A549 (cell line): ENCODE data around the gene CYGB. TPM values are rescaled to one million over a fixed set of nuclear protein-coding genes. Genes with fewer than 3 reads are reported as not detected.

Source experiments
- ATAC-seq, 2 experiments: fragments of 200-7000 bp in 1 of 2; fragments of >200 bp in 1 of 2; cut with Nextera tagmentation in 1 of 2; cut with Tn5 transposase in 1 of 2; 3 replicates each; pipeline versions ENCODE4 v1.8.0 to v1.9.1; 2018 to 2020; ENCODE audit warnings: mild to moderate bottlenecking in 1 of 2, moderate library complexity in 1 of 2
- CTCF ChIA-PET: fragments of 300-600 bp; sonication (Branson Sonifier 250); formaldehyde crosslinking; extraction: SDS; loops from one replicate; lab custom pipeline; 2021; ENCODE audit warnings: antibody characterized with exemption, inconsistent platforms; lab: Yijun Ruan, JAX
- POLR2A ChIA-PET: fragments of 350-600 bp; formaldehyde crosslinking; extraction: SDS; loops from one replicate; lab custom pipeline; 2021; ENCODE audit warnings: antibody characterized with exemption, inconsistent platforms; lab: Yijun Ruan, JAX
- DNase-seq, 2 experiments: peaks; one replicate each; pipeline versions ENCODE4 v3.0.0 to v3.0.0-alpha.2; 2011 to 2016; ENCODE audit warnings: low read depth in 1 of 2, low spot score in 1 of 2
- FAIRE-seq: peaks from 2 replicates; lab custom pipeline; 2011; peaks lifted over from hg19 to GRCh38; lab: Jason Lieb, UNC
- H3K27ac ChIP-seq, 2 experiments: fragments of >200 bp; sonication (Bioruptor Twin); formaldehyde crosslinking; 3 replicates each; pipeline ENCODE4 v1.5.1; 2016 to 2017
- H3K4me1 ChIP-seq: fragments of >200 bp; sonication (Bioruptor Twin); formaldehyde crosslinking; 3 replicates; pipeline ENCODE4 v1.6.1; 2016
- H3K4me2 ChIP-seq: fragments of >200 bp; sonication (Bioruptor Twin); formaldehyde crosslinking; 3 replicates; pipeline ENCODE4 v1.6.1; 2016
- H3K4me3 ChIP-seq: fragments of >200 bp; sonication (Bioruptor Twin); formaldehyde crosslinking; 3 replicates; pipeline ENCODE4 v1.5.1; 2016
- H3K9me3 ChIP-seq: fragments of >200 bp; sonication (Bioruptor Twin); formaldehyde crosslinking; 3 replicates; pipeline ENCODE4 v1.6.1; 2016
- ATOH8 ChIP-seq: fragments of 250-450 bp; sonication (Bioruptor Pico); IDR thresholded peaks from 2 replicates; pipeline ENCODE4 v1.5.0; 2020; ENCODE audit warnings: low read depth, mild to moderate bottlenecking, moderate library complexity
- CBX2 ChIP-seq: fragments of 200-600 bp; sonication (generic); IDR thresholded peaks from 2 replicates; pipeline ENCODE4 v1.6.1; 2016; ENCODE audit warnings: low read depth, mild to moderate bottlenecking, borderline replicate concordance
- CEBPB ChIP-seq, 2 experiments: fragments of >200 bp in 1 of 2; sonication (Bioruptor Twin) in 1 of 2; formaldehyde crosslinking in 1 of 2; IDR thresholded peaks; 2 replicates each; pipeline ENCODE4 v1.6.1; 2012 to 2016
- CHD4 ChIP-seq: fragments of 200-600 bp; sonication (generic); IDR thresholded peaks from 2 replicates; pipeline ENCODE4 v1.6.1; 2016; ENCODE audit warnings: antibody characterized with exemption, mild to moderate bottlenecking, borderline replicate concordance
- FOSB ChIP-seq: fragments of 250-450 bp; sonication (Bioruptor Pico); IDR thresholded peaks from 2 replicates; pipeline ENCODE4 v1.5.0; 2020; ENCODE audit warnings: mild to moderate bottlenecking, moderate library complexity
- FOSL2 ChIP-seq, 2 experiments: fragments of 450-650 bp in 1 of 2; fragments of >200 bp in 1 of 2; sonication (Bioruptor Twin) in 1 of 2; formaldehyde crosslinking; IDR thresholded peaks; 2 replicates each; pipeline versions ENCODE4 v1.5.0 to v1.6.1; 2016 to 2020; ENCODE audit warnings: mild to moderate bottlenecking in 1 of 2, moderate library complexity in 1 of 2
- HDAC2 ChIP-seq: fragments of 200-600 bp; sonication (generic); IDR thresholded peaks from 2 replicates; pipeline ENCODE4 v1.6.1; 2016
- HEYL ChIP-seq: fragments of 250-450 bp; sonication (Bioruptor Pico); IDR thresholded peaks from 2 replicates; pipeline ENCODE4 v1.8.0; 2021; ENCODE audit warnings: mild to moderate bottlenecking, moderate library complexity
- HMGXB4 ChIP-seq: fragments of 250-450 bp; sonication (Bioruptor Pico); IDR thresholded peaks from 2 replicates; pipeline ENCODE4 v1.5.0; 2021; ENCODE audit warnings: mild to moderate bottlenecking, moderate library complexity, borderline replicate concordance
- JUN ChIP-seq, 2 experiments: fragments of >200 bp; sonication (Bioruptor Twin); formaldehyde crosslinking; IDR thresholded peaks; 2 replicates in 1 of 2; 3 replicates in 1 of 2; pipeline ENCODE4 v1.6.1; 2016 to 2017
- KDM5A ChIP-seq: fragments of 200-600 bp; sonication (generic); IDR thresholded peaks from 2 replicates; pipeline ENCODE4 v1.6.1; 2016; ENCODE audit warnings: antibody characterized with exemption, mild to moderate bottlenecking
- MAX ChIP-seq: IDR thresholded peaks from 2 replicates; pipeline ENCODE4 v1.6.1; 2012
- POLR2A ChIP-seq: IDR thresholded peaks from 2 replicates; pipeline ENCODE4 v1.6.1; 2012; ENCODE audit warnings: mild to moderate bottlenecking, low read length
- RAD21 ChIP-seq, 2 experiments: fragments of >200 bp in 1 of 2; sonication (Bioruptor Twin) in 1 of 2; formaldehyde crosslinking in 1 of 2; IDR thresholded peaks in 1 of 2; conservative IDR thresholded peaks in 1 of 2; 2 replicates in 1 of 2; 3 replicates in 1 of 2; pipeline ENCODE4 v1.6.1; 2012 to 2018; ENCODE audit warnings: inconsistent platforms in 1 of 2
- RCOR1 ChIP-seq: fragments of 150-350 bp; IDR thresholded peaks from 2 replicates; pipeline ENCODE4 v1.6.1; 2014; ENCODE audit warnings: antibody characterized with exemption, low read length, low read depth
- RNF2 ChIP-seq: fragments of 200-600 bp; sonication (generic); IDR thresholded peaks from 2 replicates; pipeline ENCODE4 v1.6.1; 2016; ENCODE audit warnings: low read depth, mild to moderate bottlenecking, antibody characterized with exemption, moderate library complexity, borderline replicate concordance
- TFCP2L1 ChIP-seq: fragments of 250-450 bp; sonication (Bioruptor Pico); IDR thresholded peaks from 2 replicates; pipeline ENCODE4 v1.5.0; 2021; ENCODE audit warnings: mild to moderate bottlenecking
- ZC3H11A ChIP-seq: fragments of 450-650 bp; IDR thresholded peaks from 2 replicates; pipeline ENCODE4 v1.6.1; 2014; ENCODE audit warnings: antibody characterized with exemption, mild to moderate bottlenecking
- ZFP36 ChIP-seq: fragments of 450-650 bp; IDR thresholded peaks from 2 replicates; pipeline ENCODE4 v1.6.1; 2014; ENCODE audit warnings: borderline replicate concordance; ENCODE audit not compliant: partially characterized antibody
- ZSCAN20 ChIP-seq: fragments of 250-450 bp; sonication (Bioruptor Pico); IDR thresholded peaks from 2 replicates; pipeline ENCODE4 v1.8.0; 2022; ENCODE audit warnings: mild to moderate bottlenecking, moderate library complexity
- WGBS: methylation state at CpG from one replicate; pipeline ENCODE4 v1.1.6; 2017; ENCODE audit errors: missing lambda C conversion rate; 5-methylcytosine and 5-hydroxymethylcytosine counted together
- polyA plus RNA-seq, 4 experiments: library from polyadenylated mRNA; depleted of rRNA in 3 of 4; stranded (reverse); fragments of >200 nt; fragmentation: RNase III in 1 of 4; extraction: RNeasy Plus Mini Kit Qiagen cat#74134 plus additional on column Dnase treatment in 1 of 4; gene quantifications; 2 replicates in 3 of 4; 3 replicates in 1 of 4; pipeline ENCODE4 v1.2.3, GENCODE V29; 2011 to 2017
- TF ChIP-seq, protein P1 (sequence below): fragments of 150-350 bp; IDR thresholded peaks from 2 replicates; pipeline ENCODE4 v1.6.1; 2014; ENCODE audit warnings: low read depth, mild to moderate bottlenecking, low read length
- TF ChIP-seq, protein P2 (sequence below): fragments of 450-650 bp; IDR thresholded peaks from 2 replicates; pipeline ENCODE4 v1.6.1; 2014; ENCODE audit warnings: antibody characterized with exemption

CYGB gene
- polyA plus RNA-seq, 2 of the 4 experiments (the other 2 are of a cell fraction) = 1.1 TPM

DNA sequence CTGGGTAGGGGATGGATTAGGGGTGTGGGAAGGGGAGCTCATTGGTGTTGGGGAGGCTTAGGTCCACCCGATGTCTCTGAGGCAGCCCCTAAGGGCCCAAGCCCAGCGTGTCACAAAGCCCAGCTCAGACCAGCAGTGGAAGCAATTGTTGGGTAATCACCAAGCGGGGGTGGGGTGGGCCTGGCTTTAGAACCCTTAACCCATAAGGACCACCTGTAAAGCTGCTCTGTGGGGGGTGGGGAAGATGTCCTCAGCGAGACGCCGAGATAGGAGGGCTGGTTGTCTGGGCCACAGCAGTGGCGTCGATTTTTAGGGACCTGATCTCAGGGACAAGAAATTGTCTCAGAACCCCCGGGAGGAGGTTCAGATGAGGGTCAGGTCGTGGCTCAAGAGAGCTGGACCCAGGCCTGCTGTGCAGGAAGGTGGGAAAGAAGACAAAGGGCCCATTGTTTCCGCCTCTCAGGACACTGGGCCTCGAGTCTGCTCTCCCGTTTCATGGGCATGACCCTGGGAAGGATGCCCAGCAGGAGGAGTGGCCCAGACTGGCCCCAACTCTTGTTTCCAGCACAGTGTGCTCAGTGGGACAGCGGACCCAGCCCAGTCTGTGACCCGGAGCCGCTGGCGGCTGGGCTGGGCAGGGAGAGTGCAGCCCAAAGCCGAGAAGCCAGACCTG is 32.2 kb upstream of the CYGB start:
- H3K4me2 ChIP-seq = peak overlapping the region; percentile 4; the same call in 1 of the 3 replicates
- no peaks in the 10 kb centered on the region for H3K9me3 ChIP-seq
- 75% methylated on average over 18 of the region's 18 CpGs for WGBS
- TF ChIP-seq, protein P1, sequence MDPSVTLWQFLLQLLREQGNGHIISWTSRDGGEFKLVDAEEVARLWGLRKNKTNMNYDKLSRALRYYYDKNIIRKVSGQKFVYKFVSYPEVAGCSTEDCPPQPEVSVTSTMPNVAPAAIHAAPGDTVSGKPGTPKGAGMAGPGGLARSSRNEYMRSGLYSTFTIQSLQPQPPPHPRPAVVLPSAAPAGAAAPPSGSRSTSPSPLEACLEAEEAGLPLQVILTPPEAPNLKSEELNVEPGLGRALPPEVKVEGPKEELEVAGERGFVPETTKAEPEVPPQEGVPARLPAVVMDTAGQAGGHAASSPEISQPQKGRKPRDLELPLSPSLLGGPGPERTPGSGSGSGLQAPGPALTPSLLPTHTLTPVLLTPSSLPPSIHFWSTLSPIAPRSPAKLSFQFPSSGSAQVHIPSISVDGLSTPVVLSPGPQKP = no peak
- TF ChIP-seq CEBPB (IDR thresholded peaks at IDR 0.05) = peak in 1 of 2 experiments; percentile 61; a peak in 2 of 4 replicates
- peak overlapping the region in 1 of 2 experiments; percentile 45; a peak in 2 of 6 replicates for H3K27ac ChIP-seq
- ChIA-PET POLR2A (interaction anchor here (3.0 kb wide), 1 partner anchor 12 kb away, joined by 8 read pairs; no protein-coding TSS in a partner anchor), CTCF (interaction anchor here (0.9 to 4.4 kb wide), 6 partner anchors 8 to 111 kb away, joined by 4 to 27 read pairs (median 13); no protein-coding TSS in a partner anchor)
- peak in 1 of 2 experiments; percentile 70 for DNase-seq
- H3K4me1 ChIP-seq = peaks cover 34% of the 10 kb centered on the region; the same call in 2 of the 3 replicates
- H3K4me3 ChIP-seq = no peak overlapping the region
- FAIRE-seq = no peak
- ATAC-seq = peak; percentile 16 to 59

GRCh38 chr17:76568811-76569221 is 31.3 kb upstream of the CYGB start:
- Histone ChIP-seq H3K9me3 (no peaks in the 10 kb centered on the region), H3K4me3 (no peak overlapping the region), H3K27ac (peak overlapping the region in 1 of 2 experiments; percentile 45; a peak in 2 of 6 replicates), H3K4me2 (no peak overlapping the region), H3K4me1 (peaks cover 34% of the 10 kb centered on the region; the same call in 2 of the 3 replicates)
- no peak for FAIRE-seq
- TF ChIP-seq JUN (IDR thresholded peaks at IDR 0.05) = no peak
- TF ChIP-seq CHD4 = no peak
- TF ChIP-seq CBX2 = no peak
- no peak for TF ChIP-seq HEYL
- TF ChIP-seq FOSB (CRISPR knock-in tag) = no peak
- TF ChIP-seq POLR2A = no peak
- TF ChIP-seq, protein P2, sequence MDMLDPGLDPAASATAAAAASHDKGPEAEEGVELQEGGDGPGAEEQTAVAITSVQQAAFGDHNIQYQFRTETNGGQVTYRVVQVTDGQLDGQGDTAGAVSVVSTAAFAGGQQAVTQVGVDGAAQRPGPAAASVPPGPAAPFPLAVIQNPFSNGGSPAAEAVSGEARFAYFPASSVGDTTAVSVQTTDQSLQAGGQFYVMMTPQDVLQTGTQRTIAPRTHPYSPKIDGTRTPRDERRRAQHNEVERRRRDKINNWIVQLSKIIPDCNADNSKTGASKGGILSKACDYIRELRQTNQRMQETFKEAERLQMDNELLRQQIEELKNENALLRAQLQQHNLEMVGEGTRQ = no peak
- TF ChIP-seq RCOR1 = no peak
- no peak for TF ChIP-seq MAX
- no peak for TF ChIP-seq RNF2
- no peak for TF ChIP-seq ZFP36
- TF ChIP-seq ATOH8 = no peak
- no peak for TF ChIP-seq HDAC2
- TF ChIP-seq KDM5A = no peak
- no peak for TF ChIP-seq TFCP2L1 (CRISPR knock-in tag)
- TF ChIP-seq ZSCAN20 = no peak
- TF ChIP-seq FOSL2 (IDR thresholded peaks at IDR 0.05) = no peak
- no peak for TF ChIP-seq FOSL2 (CRISPR knock-in tag; IDR thresholded peaks at IDR 0.05)
- no peak for TF ChIP-seq HMGXB4
- TF ChIP-seq RAD21 (conservative IDR thresholded peaks at IDR 0.05 in 1 of 2, IDR thresholded peaks at IDR 0.05 in 1 of 2) = no peak
- no peak for TF ChIP-seq ZC3H11A
- ChIA-PET CTCF (interaction anchor here (0.5 to 3.9 kb wide), 7 partner anchors 9 to 60 kb away, joined by 3 to 36 read pairs (median 24); partner anchors contain the start of gene ST6GALNAC2), POLR2A (interaction anchor here (1.4 to 3.1 kb wide), 2 partner anchors 11 to 113 kb away, joined by 3 to 20 read pairs; no protein-coding TSS in a partner anchor)
- no peak; a peak in 1 of 6 replicates for ATAC-seq
- WGBS = 87% methylated on average over 15 of the region's 19 CpGs
- DNase-seq = no peak
